H1 (cell line): ENCODE results near the gene DENND1A. TPM values are rescaled to one million over a fixed set of nuclear protein-coding genes. Genes with fewer than 3 reads are reported as not detected.

Experiments used
- JUN ChIP-seq: IDR thresholded peaks from 2 replicates; pipeline ENCODE4 v1.6.1; 2011; ENCODE audit warnings: low read depth, mild to moderate bottlenecking, improper control_type of control experiment, low read length
- NRF1 ChIP-seq: IDR thresholded peaks from 2 replicates; pipeline ENCODE4 v1.6.1; 2011; ENCODE audit warnings: mild to moderate bottlenecking, low read depth, low read length, improper control_type of control experiment
- POU5F1 ChIP-seq: IDR thresholded peaks from 2 replicates; pipeline ENCODE4 v1.6.1; 2011; ENCODE audit warnings: low read depth, mild to moderate bottlenecking, low read length, moderate library complexity
- SAP30 ChIP-seq: fragments of 300-600 bp; sonication (generic); IDR thresholded peaks from 2 replicates; pipeline ENCODE4 v1.7.1; 2012; ENCODE audit warnings: low read length, moderate library complexity, mild to moderate bottlenecking, inconsistent platforms; ENCODE audit not compliant: insufficient read depth, insufficient replicate concordance
- SUZ12 ChIP-seq: fragments of 200-600 bp; sonication (generic); IDR thresholded peaks from 2 replicates; pipeline ENCODE4 v1.6.1; 2012; ENCODE audit warnings: mild to moderate bottlenecking, inconsistent platforms, low read length, moderate library complexity, mixed read lengths
- polyA plus RNA-seq, 7 experiments: library from polyadenylated mRNA; depleted of rRNA in 3 of 7; stranded (reverse) in 5 of 7; unstranded in 2 of 7; fragments of >200 nt in 5 of 7; fragments of 200-250 nt in 2 of 7; gene quantifications; 1 replicate in 5 of 7; 2 replicates in 1 of 7; 4 replicates in 1 of 7; pipeline versions ENCODE4 v1.2.1 to v1.2.3, GENCODE V29; 2011 to 2013; ENCODE audit warnings: missing spikeins in 2 of 7, mixed read lengths in 2 of 7
- total RNA-seq: library from RNA; stranded (reverse); fragmentation: NEBNext Ultra II Directional; extraction: Animal tissue kit (Norgen Biotek cat#: 25700); gene quantifications from 2 replicates; pipeline ENCODE4 v1.2.1, GENCODE V29; 2021
- TF ChIP-seq, protein P1 (sequence below): IDR thresholded peaks from 2 replicates; pipeline ENCODE4 v1.6.1; 2012; ENCODE audit warnings: low read length, inconsistent platforms
- TF ChIP-seq, protein P2 (sequence below), 3 experiments: IDR thresholded peaks; 1 replicate in 2 of 3; 2 replicates in 1 of 3; pipeline versions ENCODE4 v1.5.1 to v1.6.1; 2011; ENCODE audit warnings: low read length in 3 of 3, mild to moderate bottlenecking in 3 of 3, inconsistent platforms in 2 of 3, low read depth in 1 of 3, moderate library complexity in 1 of 3; ENCODE audit not compliant: insufficient read depth in 1 of 3; ENCODE audit errors: control extremely low read depth in 1 of 3

DENND1A gene
- total and polyA plus RNA-seq, 2 of the 8 experiments (the other 6 are each of a cell fraction or from before 2014, with no cell fraction given): 24.1 to 26.4 TPM

DNA sequence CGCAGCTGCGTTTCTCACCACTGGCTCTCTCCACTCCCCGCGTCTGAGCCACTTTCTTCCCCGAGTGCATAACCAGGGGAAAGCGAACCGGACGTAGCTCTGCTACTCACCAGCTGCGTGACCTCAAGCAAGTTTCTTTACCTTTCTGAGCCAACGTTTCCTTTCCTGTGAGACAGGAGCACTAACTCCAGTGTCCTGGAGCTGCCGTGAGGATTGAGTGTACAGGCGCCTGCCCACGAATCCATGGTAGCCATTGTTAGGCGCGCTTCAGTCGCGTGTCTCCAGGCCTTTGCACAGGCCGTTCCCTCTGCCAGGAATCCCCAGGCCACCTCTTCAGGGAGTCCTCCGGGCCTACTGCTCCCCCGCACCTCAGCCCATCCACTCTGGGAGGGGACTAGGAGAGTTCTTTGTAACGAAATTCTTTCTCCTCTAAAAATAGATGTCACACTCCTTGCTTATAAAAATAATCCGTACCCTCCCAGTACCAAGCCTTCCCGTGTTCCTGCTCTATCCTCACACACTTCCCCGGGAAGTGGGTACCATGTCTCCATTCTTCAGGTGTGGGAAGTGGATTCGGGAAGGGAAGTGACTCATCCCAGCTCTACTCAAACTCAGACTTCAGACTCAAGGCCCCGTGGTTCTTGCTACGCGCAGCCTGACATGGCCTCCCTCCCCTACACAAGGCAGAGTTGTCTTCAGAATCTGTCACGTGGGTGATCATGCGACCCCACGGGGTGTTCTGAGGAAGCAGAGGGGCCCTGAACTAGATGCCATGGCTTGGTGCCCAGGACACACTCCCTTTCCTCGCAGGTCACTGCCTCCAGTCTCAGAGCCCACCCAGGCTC lies 590.0 kb downstream of the DENND1A start (continued):
- TF ChIP-seq, protein P1, sequence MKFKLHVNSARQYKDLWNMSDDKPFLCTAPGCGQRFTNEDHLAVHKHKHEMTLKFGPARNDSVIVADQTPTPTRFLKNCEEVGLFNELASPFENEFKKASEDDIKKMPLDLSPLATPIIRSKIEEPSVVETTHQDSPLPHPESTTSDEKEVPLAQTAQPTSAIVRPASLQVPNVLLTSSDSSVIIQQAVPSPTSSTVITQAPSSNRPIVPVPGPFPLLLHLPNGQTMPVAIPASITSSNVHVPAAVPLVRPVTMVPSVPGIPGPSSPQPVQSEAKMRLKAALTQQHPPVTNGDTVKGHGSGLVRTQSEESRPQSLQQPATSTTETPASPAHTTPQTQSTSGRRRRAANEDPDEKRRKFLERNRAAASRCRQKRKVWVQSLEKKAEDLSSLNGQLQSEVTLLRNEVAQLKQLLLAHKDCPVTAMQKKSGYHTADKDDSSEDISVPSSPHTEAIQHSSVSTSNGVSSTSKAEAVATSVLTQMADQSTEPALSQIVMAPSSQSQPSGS: no peak
- TF ChIP-seq SUZ12 (no peak), POU5F1 (no peak), SAP30 (no peak), JUN (no peak), NRF1 (no peak)
- TF ChIP-seq, protein P2, sequence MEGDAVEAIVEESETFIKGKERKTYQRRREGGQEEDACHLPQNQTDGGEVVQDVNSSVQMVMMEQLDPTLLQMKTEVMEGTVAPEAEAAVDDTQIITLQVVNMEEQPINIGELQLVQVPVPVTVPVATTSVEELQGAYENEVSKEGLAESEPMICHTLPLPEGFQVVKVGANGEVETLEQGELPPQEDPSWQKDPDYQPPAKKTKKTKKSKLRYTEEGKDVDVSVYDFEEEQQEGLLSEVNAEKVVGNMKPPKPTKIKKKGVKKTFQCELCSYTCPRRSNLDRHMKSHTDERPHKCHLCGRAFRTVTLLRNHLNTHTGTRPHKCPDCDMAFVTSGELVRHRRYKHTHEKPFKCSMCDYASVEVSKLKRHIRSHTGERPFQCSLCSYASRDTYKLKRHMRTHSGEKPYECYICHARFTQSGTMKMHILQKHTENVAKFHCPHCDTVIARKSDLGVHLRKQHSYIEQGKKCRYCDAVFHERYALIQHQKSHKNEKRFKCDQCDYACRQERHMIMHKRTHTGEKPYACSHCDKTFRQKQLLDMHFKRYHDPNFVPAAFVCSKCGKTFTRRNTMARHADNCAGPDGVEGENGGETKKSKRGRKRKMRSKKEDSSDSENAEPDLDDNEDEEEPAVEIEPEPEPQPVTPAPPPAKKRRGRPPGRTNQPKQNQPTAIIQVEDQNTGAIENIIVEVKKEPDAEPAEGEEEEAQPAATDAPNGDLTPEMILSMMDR (IDR thresholded peaks at IDR 0.05; ENCODE audit: control extremely low read depth in 1 of 3, insufficient read depth in 1 of 3, low read depth in 1 of 3, low read length in 3 of 3): no peak
